Measurements from ENCODE around the gene ACTL9.
"Not testable (repeated sequence)": the region's sequence is repeated elsewhere in the genome, so short reads cannot be mapped to it uniquely, and the experiment has no call there.

ACTL9 gene

GRCh38 chr19:8698433-8699063, at the start of gene ACTL9:
ACTL9 (minus strand) TSS chr19:8698795; CDS start chr19:8698701, 94 bp downstream.
- no peak for DNase-seq (ENCODE audit: low spot score)

GRCh38 chr19:8739291-8740065, 40.9 kb upstream of the ACTL9 start:
- not testable (repeated sequence) for DNase-seq (ENCODE audit: low spot score)

GRCh38 chr19:8738377-8738776, 39.8 kb upstream of the ACTL9 start:
- DNase-seq (ENCODE audit: low spot score) = no peak

GRCh38 chr19:8731428-8732169, 33.0 kb upstream of the ACTL9 start:
- no peak for DNase-seq (ENCODE audit: low spot score)

- no peak for DNase-seq (ENCODE audit: low spot score)
Measured at GRCh38 chr19:8724276-8724675, 25.7 kb upstream of the ACTL9 start.

GRCh38 chr19:8722032-8722431, 23.4 kb upstream of the ACTL9 start:
- no peak for DNase-seq (ENCODE audit: low spot score)

- no peak for DNase-seq (ENCODE audit: low spot score)
Measured at GRCh38 chr19:8721334-8721733, 22.7 kb upstream of the ACTL9 start, which contains the start of gene OR2Z1. OR2Z1 (plus strand) TSS chr19:8721634; CDS start chr19:8731029, 9,395 bp downstream.

GRCh38 chr19:8710337-8710736, 11.7 kb upstream of the ACTL9 start:
- DNase-seq (ENCODE audit: low spot score) = not testable (repeated sequence)

- no peak for DNase-seq (ENCODE audit: low spot score)
Measured at GRCh38 chr19:8705742-8706141, 7.1 kb upstream of the ACTL9 start.

GRCh38 chr19:8705304-8705703, 6.7 kb upstream of the ACTL9 start:
- not testable (repeated sequence) for DNase-seq (ENCODE audit: low spot score)

- no peak for DNase-seq (ENCODE audit: low spot score)
Measured at GRCh38 chr19:8703223-8703622, 4.6 kb upstream of the ACTL9 start.

- no peak for DNase-seq (ENCODE audit: low spot score)
Measured at GRCh38 chr19:8702350-8702749, 3.8 kb upstream of the ACTL9 start.

- no peak for DNase-seq (ENCODE audit: low spot score)
Measured at GRCh38 chr19:8700956-8701355, 2.4 kb upstream of the ACTL9 start.

- no peak for DNase-seq (ENCODE audit: low spot score)
Measured at GRCh38 chr19:8699908-8700307, 1.3 kb upstream of the ACTL9 start.

- no peak for DNase-seq (ENCODE audit: low spot score)
Measured at GRCh38 chr19:8697671-8698432, 743 bp downstream of the ACTL9 start.

GRCh38 chr19:8696993-8697392, 1.6 kb downstream of the ACTL9 start:
- no peak for DNase-seq (ENCODE audit: low spot score)

GRCh38 chr19:8695911-8696310, 2.7 kb downstream of the ACTL9 start:
- DNase-seq (ENCODE audit: low spot score) = no peak

- no peak for DNase-seq (ENCODE audit: low spot score)
Measured at GRCh38 chr19:8695501-8695900, 3.1 kb downstream of the ACTL9 start.

- no peak for DNase-seq (ENCODE audit: low spot score)
Measured at GRCh38 chr19:8690753-8691539, 7.6 kb downstream of the ACTL9 start.

- no peak for DNase-seq (ENCODE audit: low spot score)
Measured at GRCh38 chr19:8688930-8689329, 9.7 kb downstream of the ACTL9 start.

GRCh38 chr19:8686549-8686948, 12.0 kb downstream of the ACTL9 start:
- DNase-seq (ENCODE audit: low spot score) = no peak

Data from COLO829 (cell line).